IMR-90 (cell line): ENCODE measurements around the gene EME2. TPM values are rescaled to one million over a fixed set of nuclear protein-coding genes. Genes with fewer than 3 reads are reported as not detected.
A peak's percentile ranks its signal among the peaks of the same experiment; 100 is the strongest.

Source experiments
- ATAC-seq: fragments of 200-7000 bp; cut with Tn5 transposase; 2 replicates; pipeline ENCODE4 v1.9.1; 2020; ENCODE audit warnings: low read depth, mild to moderate bottlenecking, moderate library complexity
- BruUV-seq: library from RNA; stranded (reverse); fragments of 400-500 nt; replicated peaks from 2 replicates; lab custom pipeline; 2021; lab: Mats Ljungman, UMichigan
- CTCF ChIA-PET: fragments of 300-600 bp; formaldehyde crosslinking; extraction: SDS; loops from one replicate; lab custom pipeline; 2021; ENCODE audit warnings: antibody characterized with exemption; lab: Yijun Ruan, JAX
- POLR2A ChIA-PET: fragments of 300-600 bp; sonication (Branson Sonifier 250); formaldehyde crosslinking; loops from one replicate; lab custom pipeline; 2022; ENCODE audit warnings: antibody characterized with exemption; ENCODE audit not compliant: unreplicated experiment; lab: Charles Lee
- DNase-seq: peaks from one replicate; pipeline ENCODE4 v3.0.0; 2013
- H2AFZ ChIP-seq: replicated peaks from 2 replicates; pipeline ENCODE3; 2013; ENCODE audit warnings: low read length, mild to moderate bottlenecking; ENCODE audit not compliant: poor library complexity
- H2AK5ac ChIP-seq: 2 replicates; pipeline ENCODE4 v1.6.1; 2013; ENCODE audit warnings: low read depth, low read length, inconsistent platforms
- H2AK9ac ChIP-seq: replicated peaks from 2 replicates; pipeline ENCODE3; 2013; ENCODE audit warnings: mild to moderate bottlenecking, low read depth, low read length, moderate library complexity; ENCODE audit not compliant: poor library complexity
- H2BK120ac ChIP-seq: 2 replicates; pipeline ENCODE4 v1.6.1; 2013; ENCODE audit warnings: low read depth, low read length, inconsistent platforms
- H2BK15ac ChIP-seq: 3 replicates; pipeline ENCODE4 v1.6.1; 2013; ENCODE audit warnings: low read depth, low read length, inconsistent platforms
- H2BK20ac ChIP-seq: 2 replicates; pipeline ENCODE4 v1.6.1; 2013; ENCODE audit warnings: low read depth, mild to moderate bottlenecking, inconsistent platforms, low read length, moderate library complexity
- H2BK5ac ChIP-seq: 2 replicates; pipeline ENCODE4 v1.6.1; 2013; ENCODE audit warnings: mild to moderate bottlenecking, low read depth, low read length, inconsistent platforms; ENCODE audit not compliant: poor library complexity, severe bottlenecking
- H3K14ac ChIP-seq: replicated peaks from 2 replicates; pipeline ENCODE4 v1.6.1; 2013; ENCODE audit warnings: low read depth, low read length, inconsistent platforms
- H3K18ac ChIP-seq: 2 replicates; pipeline ENCODE4 v1.6.1; 2013; ENCODE audit warnings: low read depth, low read length, control low read depth
- H3K23ac ChIP-seq: 2 replicates; pipeline ENCODE4 v1.6.1; 2013; ENCODE audit warnings: low read depth, low read length, inconsistent platforms
- H3K27ac ChIP-seq: 2 replicates; pipeline ENCODE4 v1.5.1; 2013; ENCODE audit warnings: mild to moderate bottlenecking, control low read depth, low read length; ENCODE audit not compliant: insufficient read depth
- H3K27me3 ChIP-seq: 2 replicates; pipeline ENCODE4 v1.6.1; 2013; ENCODE audit warnings: low read length; ENCODE audit not compliant: control insufficient read depth, insufficient read depth
- H3K36me3 ChIP-seq: 2 replicates; pipeline ENCODE4 v1.6.1; 2013; ENCODE audit warnings: low read length, mixed read lengths; ENCODE audit not compliant: control insufficient read depth, insufficient read depth
- H3K4ac ChIP-seq: 2 replicates; pipeline ENCODE4 v1.6.1; 2013; ENCODE audit warnings: low read depth, low read length, inconsistent platforms
- H3K4me1 ChIP-seq: 2 replicates; pipeline ENCODE4 v1.6.1; 2013; ENCODE audit warnings: low read length, mixed read lengths; ENCODE audit not compliant: control insufficient read depth, insufficient read depth
- H3K4me2 ChIP-seq: 2 replicates; pipeline ENCODE4 v1.6.1; 2013; ENCODE audit warnings: low read depth, mild to moderate bottlenecking, control low read depth, low read length, moderate library complexity
- H3K4me3 ChIP-seq: 2 replicates; pipeline ENCODE4 v1.5.1; 2013; ENCODE audit warnings: low read depth, mild to moderate bottlenecking, control low read depth, low read length, moderate library complexity; ENCODE audit not compliant: insufficient read depth
- H3K56ac ChIP-seq: 2 replicates; pipeline ENCODE4 v1.6.1; 2013; ENCODE audit warnings: low read length, inconsistent platforms; ENCODE audit not compliant: insufficient read depth; ENCODE audit errors: extremely low read depth
- H3K79me1 ChIP-seq, 2 experiments: 2 replicates each; pipeline ENCODE4 v1.6.1; 2013; ENCODE audit warnings: low read length in 2 of 2, inconsistent platforms in 1 of 2, low read depth in 1 of 2
- H3K9ac ChIP-seq: 2 replicates; pipeline ENCODE4 v1.6.1; 2013; ENCODE audit warnings: low read depth, low read length, control low read depth
- H3K9me1 ChIP-seq: 2 replicates; pipeline ENCODE4 v1.6.1; 2013; ENCODE audit warnings: low read length, inconsistent platforms; ENCODE audit not compliant: insufficient read depth
- H3K9me3 ChIP-seq: 2 replicates; pipeline ENCODE4 v1.6.1; 2013; ENCODE audit warnings: low read length; ENCODE audit not compliant: control insufficient read depth, insufficient read depth
- H4K20me1 ChIP-seq: 2 replicates; pipeline ENCODE4 v1.6.1; 2013; ENCODE audit warnings: low read length, inconsistent platforms; ENCODE audit not compliant: insufficient read depth
- H4K5ac ChIP-seq: 2 replicates; pipeline ENCODE4 v1.6.1; 2013; ENCODE audit warnings: mild to moderate bottlenecking, low read depth, low read length, control low read depth
- H4K8ac ChIP-seq, 2 experiments: 2 replicates each; pipeline ENCODE4 v1.6.1; 2013; ENCODE audit warnings: low read depth in 2 of 2, low read length in 2 of 2, control low read depth in 1 of 2, inconsistent platforms in 1 of 2
- H4K91ac ChIP-seq: 2 replicates; pipeline ENCODE4 v1.6.1; 2013; ENCODE audit warnings: low read depth, low read length, inconsistent platforms; ENCODE audit not compliant: insufficient read depth
- BHLHE40 ChIP-seq: fragments of 150-350 bp; IDR thresholded peaks from 2 replicates; pipeline ENCODE4 v1.6.1; 2016; ENCODE audit warnings: mild to moderate bottlenecking, low read depth, low read length
- CEBPB ChIP-seq: IDR thresholded peaks from 2 replicates; pipeline ENCODE4 v1.6.1; 2012; ENCODE audit warnings: low read depth, low read length, improper control_type of control experiment
- CHD1 ChIP-seq: IDR thresholded peaks from 2 replicates; pipeline ENCODE4 v1.6.1; 2012; ENCODE audit warnings: low read depth, low read length, improper control_type of control experiment
- FOS ChIP-seq: fragments of 150-350 bp; IDR thresholded peaks from 2 replicates; pipeline ENCODE4 v1.6.1; 2016; ENCODE audit warnings: low read depth, low read length
- MAFK ChIP-seq: IDR thresholded peaks from 2 replicates; pipeline ENCODE4 v1.6.1; 2012; ENCODE audit warnings: low read depth, low read length, improper control_type of control experiment
- MAZ ChIP-seq: IDR thresholded peaks from 2 replicates; pipeline ENCODE4 v1.6.1; 2012; ENCODE audit warnings: low read depth, mild to moderate bottlenecking, low read length, improper control_type of control experiment, moderate library complexity, borderline replicate concordance
- MXI1 ChIP-seq: IDR thresholded peaks from 2 replicates; pipeline ENCODE4 v1.6.1; 2012; ENCODE audit warnings: low read depth, mild to moderate bottlenecking, low read length, moderate library complexity, borderline replicate concordance
- NFE2L2 ChIP-seq: fragments of 150-350 bp; IDR thresholded peaks from 2 replicates; pipeline ENCODE4 v1.6.1; 2016; ENCODE audit warnings: low read depth, mild to moderate bottlenecking, low read length
- POLR2A ChIP-seq: IDR thresholded peaks from 2 replicates; pipeline ENCODE4 v1.6.1; 2012; ENCODE audit warnings: mild to moderate bottlenecking, low read depth, low read length
- RAD21 ChIP-seq: IDR thresholded peaks from 2 replicates; pipeline ENCODE4 v1.6.1; 2012; ENCODE audit warnings: low read length, improper control_type of control experiment
- RCOR1 ChIP-seq: IDR thresholded peaks from 2 replicates; pipeline ENCODE4 v1.6.1; 2012; ENCODE audit warnings: mild to moderate bottlenecking, low read length, improper control_type of control experiment; ENCODE audit not compliant: insufficient replicate concordance
- RFX5 ChIP-seq: IDR thresholded peaks from 2 replicates; pipeline ENCODE4 v1.8.0; 2012; ENCODE audit warnings: low read depth, mild to moderate bottlenecking, low read length, moderate library complexity
- SMC3 ChIP-seq: fragments of 150-350 bp; IDR thresholded peaks from 2 replicates; pipeline ENCODE4 v1.6.1; 2016; ENCODE audit warnings: low read depth, mild to moderate bottlenecking, antibody characterized with exemption, low read length, moderate library complexity
- WGBS, 2 experiments: methylation state at CpG; one replicate each; pipeline versions ENCODE4 v1.1.5 to v1.1.7; 2013; ENCODE audit warnings: missing lambda C conversion rate in 2 of 2; ENCODE audit not compliant: insufficient read length in 1 of 2; ENCODE audit errors: extremely low coverage in 2 of 2; 5-methylcytosine and 5-hydroxymethylcytosine counted together
- dilution Hi-C: fragments of 300-500 bp; cut with HindIII; formaldehyde crosslinking; loops from one replicate; pipeline ENCODE4 v1.14.3; 2018; ENCODE audit warnings: low sequenced_read_pairs; ENCODE audit not compliant: unreplicated experiment
- in situ Hi-C: fragments of 300-500 bp; cut with MboI; formaldehyde crosslinking; loops from 3 replicates; pipeline ENCODE4 v1.14.3; 2019; ENCODE audit warnings: low sequenced_read_pairs, inconsistent platforms, mixed read lengths
- intact Hi-C: fragments of 100-400 bp; cut with micrococcal nuclease; formaldehyde crosslinking; loops from 2 replicates; pipeline ENCODE4 v1.10.0; 2022
- polyA plus RNA-seq, 3 experiments: library from polyadenylated mRNA; depleted of rRNA; stranded (reverse); fragments of >200 nt; gene quantifications; 2 replicates each; pipeline ENCODE4 v1.2.3, GENCODE V29; 2012; ENCODE audit warnings: low replicate concordance in 1 of 3
- total RNA-seq: library from RNA; depleted of rRNA; stranded (reverse); fragments of >200 nt; gene quantifications from 2 replicates; pipeline ENCODE4 v1.2.3, GENCODE V29; 2012
- TF ChIP-seq, protein P1 (sequence below): conservative IDR thresholded peaks from 2 replicates; pipeline ENCODE4 v1.5.1; 2012; ENCODE audit warnings: mild to moderate bottlenecking, low read depth, low read length, improper control_type of control experiment
- TF ChIP-seq, protein P2 (sequence below): fragments of 150-350 bp; IDR thresholded peaks from 2 replicates; pipeline ENCODE4 v1.6.1; 2017; ENCODE audit warnings: mild to moderate bottlenecking, antibody characterized with exemption, low read length, low read depth
- TF ChIP-seq, protein P3 (sequence below): fragments of 150-350 bp; IDR thresholded peaks from 2 replicates; pipeline ENCODE4 v1.6.1; 2016; ENCODE audit warnings: low read depth, mild to moderate bottlenecking, low read length, moderate library complexity, borderline replicate concordance

Gene EME2
- total and polyA plus RNA-seq, 2 of the 4 experiments (the other 2 are of a cell fraction): 1.3 to 9.6 TPM

DNA sequence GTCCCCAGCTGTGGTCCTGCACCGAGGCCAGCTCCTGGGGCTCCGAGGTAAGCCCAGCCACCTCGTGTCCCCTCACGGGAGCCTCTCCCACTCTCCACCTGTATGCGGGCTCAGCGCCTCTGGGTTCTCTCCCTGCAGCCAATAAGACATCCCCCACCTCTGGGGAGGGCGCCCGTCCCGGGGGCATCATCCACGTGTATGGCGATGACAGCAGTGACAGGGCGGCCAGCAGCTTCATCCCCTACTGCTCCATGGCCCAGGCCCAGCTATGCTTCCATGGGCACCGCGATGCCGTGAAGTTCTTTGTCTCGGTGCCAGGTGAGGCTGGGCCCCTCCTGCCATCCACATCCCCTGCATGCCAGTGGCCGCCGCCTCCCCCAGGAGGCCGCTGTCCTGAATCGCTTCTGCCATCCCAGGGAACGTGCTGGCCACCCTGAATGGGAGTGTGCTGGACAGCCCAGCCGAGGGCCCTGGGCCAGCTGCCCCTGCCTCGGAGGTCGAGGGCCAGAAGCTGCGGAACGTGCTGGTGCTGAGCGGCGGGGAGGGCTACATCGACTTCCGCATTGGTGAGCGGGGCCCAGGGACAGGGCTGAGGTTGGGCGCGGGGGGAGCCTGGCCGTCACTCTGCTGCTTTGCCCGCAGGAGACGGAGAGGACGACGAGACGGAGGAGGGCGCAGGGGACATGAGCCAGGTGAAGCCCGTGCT, 4.4 kb upstream of the EME2 start:
- in situ Hi-C loops: no loop called here
- no peak for ATAC-seq
- Histone ChIP-seq H2AFZ (no peak overlapping the region), H3K27ac (no peak overlapping the region), H3K9ac (no peak overlapping the region), H3K18ac (no peak overlapping the region), H4K8ac (no peak overlapping the region), H2BK15ac (no peak overlapping the region), H3K9me3 (no peaks in the 10 kb centered on the region), H3K27me3 (no peaks in the 10 kb centered on the region), H2AK5ac (no peak overlapping the region), H3K4me1 (peaks cover 5% of the 10 kb centered on the region), H4K91ac (no peak overlapping the region), H3K14ac (no peak overlapping the region), H3K36me3 (peaks cover 57% of the 10 kb centered on the region), H3K56ac (no peak overlapping the region), H3K4me3 (no peak overlapping the region), H3K79me1 (peaks cover 7 to 27% of the 10 kb centered on the region in 2 experiments; a peak in 3 of 4 replicates), H3K23ac (no peak overlapping the region), H3K9me1 (no peaks in the 10 kb centered on the region), H2BK120ac (no peak overlapping the region), H2BK20ac (no peak overlapping the region), H3K4me2 (no peak overlapping the region), H4K5ac (no peak overlapping the region), H4K20me1 (peaks cover 22% of the 10 kb centered on the region), H2AK9ac (peak overlapping the region; percentile 65), H3K4ac (no peak overlapping the region), H2BK5ac (no peak overlapping the region)
- 90% methylated on average over 31 of the region's 41 CpGs; no CpG with 5 or more reads in 1 of the 2 experiments for WGBS, 2 experiments
- ChIA-PET CTCF (no interaction called here), POLR2A (no interaction called here)
- no peak for DNase-seq
- TF ChIP-seq NFE2L2: no peak
- no peak for TF ChIP-seq MAFK
- no peak for TF ChIP-seq FOS
- TF ChIP-seq, protein P1, sequence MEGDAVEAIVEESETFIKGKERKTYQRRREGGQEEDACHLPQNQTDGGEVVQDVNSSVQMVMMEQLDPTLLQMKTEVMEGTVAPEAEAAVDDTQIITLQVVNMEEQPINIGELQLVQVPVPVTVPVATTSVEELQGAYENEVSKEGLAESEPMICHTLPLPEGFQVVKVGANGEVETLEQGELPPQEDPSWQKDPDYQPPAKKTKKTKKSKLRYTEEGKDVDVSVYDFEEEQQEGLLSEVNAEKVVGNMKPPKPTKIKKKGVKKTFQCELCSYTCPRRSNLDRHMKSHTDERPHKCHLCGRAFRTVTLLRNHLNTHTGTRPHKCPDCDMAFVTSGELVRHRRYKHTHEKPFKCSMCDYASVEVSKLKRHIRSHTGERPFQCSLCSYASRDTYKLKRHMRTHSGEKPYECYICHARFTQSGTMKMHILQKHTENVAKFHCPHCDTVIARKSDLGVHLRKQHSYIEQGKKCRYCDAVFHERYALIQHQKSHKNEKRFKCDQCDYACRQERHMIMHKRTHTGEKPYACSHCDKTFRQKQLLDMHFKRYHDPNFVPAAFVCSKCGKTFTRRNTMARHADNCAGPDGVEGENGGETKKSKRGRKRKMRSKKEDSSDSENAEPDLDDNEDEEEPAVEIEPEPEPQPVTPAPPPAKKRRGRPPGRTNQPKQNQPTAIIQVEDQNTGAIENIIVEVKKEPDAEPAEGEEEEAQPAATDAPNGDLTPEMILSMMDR: no peak
- no peak for TF ChIP-seq RFX5
- no peak for TF ChIP-seq POLR2A
- TF ChIP-seq SMC3: no peak
- TF ChIP-seq, protein P2, sequence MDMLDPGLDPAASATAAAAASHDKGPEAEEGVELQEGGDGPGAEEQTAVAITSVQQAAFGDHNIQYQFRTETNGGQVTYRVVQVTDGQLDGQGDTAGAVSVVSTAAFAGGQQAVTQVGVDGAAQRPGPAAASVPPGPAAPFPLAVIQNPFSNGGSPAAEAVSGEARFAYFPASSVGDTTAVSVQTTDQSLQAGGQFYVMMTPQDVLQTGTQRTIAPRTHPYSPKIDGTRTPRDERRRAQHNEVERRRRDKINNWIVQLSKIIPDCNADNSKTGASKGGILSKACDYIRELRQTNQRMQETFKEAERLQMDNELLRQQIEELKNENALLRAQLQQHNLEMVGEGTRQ: no peak
- TF ChIP-seq MXI1: no peak
- TF ChIP-seq CHD1: no peak
- no peak for TF ChIP-seq MAZ
- no peak for TF ChIP-seq CEBPB
- TF ChIP-seq RAD21: no peak
- TF ChIP-seq RCOR1: no peak
- no peak for TF ChIP-seq BHLHE40
- TF ChIP-seq, protein P3, sequence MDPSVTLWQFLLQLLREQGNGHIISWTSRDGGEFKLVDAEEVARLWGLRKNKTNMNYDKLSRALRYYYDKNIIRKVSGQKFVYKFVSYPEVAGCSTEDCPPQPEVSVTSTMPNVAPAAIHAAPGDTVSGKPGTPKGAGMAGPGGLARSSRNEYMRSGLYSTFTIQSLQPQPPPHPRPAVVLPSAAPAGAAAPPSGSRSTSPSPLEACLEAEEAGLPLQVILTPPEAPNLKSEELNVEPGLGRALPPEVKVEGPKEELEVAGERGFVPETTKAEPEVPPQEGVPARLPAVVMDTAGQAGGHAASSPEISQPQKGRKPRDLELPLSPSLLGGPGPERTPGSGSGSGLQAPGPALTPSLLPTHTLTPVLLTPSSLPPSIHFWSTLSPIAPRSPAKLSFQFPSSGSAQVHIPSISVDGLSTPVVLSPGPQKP: no peak
- dilution Hi-C loops: no loop called here
- no TSS peak for BruUV-seq
- intact Hi-C loops: no loop called here
